HepG2 (cell line): Measurements from ENCODE around the gene RNASE8. TPM values are rescaled to one million over a fixed set of nuclear protein-coding genes. Genes with fewer than 3 reads are reported as not detected.

Experiments used
- AKAP8 ChIP-seq: sonication (generic); formaldehyde crosslinking; IDR thresholded peaks from 2 replicates; pipeline ENCODE4 v1.5.1; 2020; ENCODE audit warnings: mild to moderate bottlenecking, missing genetic modification reagents
- CAMTA2 ChIP-seq: sonication (generic); formaldehyde crosslinking; IDR thresholded peaks from 2 replicates; pipeline ENCODE4 v1.4.0; 2020; ENCODE audit warnings: mild to moderate bottlenecking, missing genetic modification reagents, borderline replicate concordance
- EHMT2 ChIP-seq: fragments of 200-600 bp; sonication (generic); IDR thresholded peaks from 2 replicates; pipeline ENCODE4 v1.7.0; 2017; ENCODE audit warnings: antibody characterized with exemption, low read depth, low read length, borderline replicate concordance
- GABPB1 ChIP-seq: IDR thresholded peaks from 2 replicates; pipeline ENCODE4 v1.6.1; 2016; ENCODE audit warnings: mild to moderate bottlenecking, missing genetic modification reagents, moderate library complexity, missing compliant biosample characterization
- MAZ ChIP-seq, 2 experiments: sonication (generic) in 1 of 2; formaldehyde crosslinking in 1 of 2; IDR thresholded peaks; 2 replicates each; pipeline versions ENCODE4 v1.5.0 to v1.6.1; 2012 to 2020; ENCODE audit warnings: low read depth in 2 of 2, mild to moderate bottlenecking in 2 of 2, borderline replicate concordance in 1 of 2, improper control_type of control experiment in 1 of 2, low read length in 1 of 2, missing genetic modification reagents in 1 of 2, moderate library complexity in 1 of 2
- TRIM24 ChIP-seq: sonication (generic); formaldehyde crosslinking; IDR thresholded peaks from 2 replicates; pipeline ENCODE4 v1.8.0; 2022; ENCODE audit warnings: mild to moderate bottlenecking, missing genetic modification reagents
- ZNF121 ChIP-seq: sonication (generic); formaldehyde crosslinking; IDR thresholded peaks from 2 replicates; pipeline ENCODE4 v1.5.0; 2020; ENCODE audit warnings: mild to moderate bottlenecking, missing genetic modification reagents
- polyA plus RNA-seq, 8 experiments: library from polyadenylated mRNA; depleted of rRNA in 3 of 8; stranded (reverse) in 7 of 8; unstranded in 1 of 8; fragments of >200 nt; fragmentation: Illumina TruSeq in 4 of 8; extraction: Trizol in 4 of 8; gene quantifications; 2 replicates each; pipeline versions ENCODE4 v1.2.1 to v1.2.3, GENCODE V29; 2011 to 2016; ENCODE audit warnings: low read depth in 4 of 8, missing spikeins in 1 of 8, mixed read lengths in 1 of 8; ENCODE audit not compliant: insufficient read depth in 1 of 8
- total RNA-seq, 5 experiments: library from RNA; depleted of rRNA; stranded (reverse); fragments of >200 nt; fragmentation: Illumina TruSeq; extraction: Trizol; gene quantifications; 2 replicates each; pipeline ENCODE4 v1.2.3, GENCODE V29; 2016; ENCODE audit warnings: low read depth in 1 of 5
- TF ChIP-seq, protein P1 (sequence below): sonication (generic); formaldehyde crosslinking; conservative IDR thresholded peaks from 2 replicates; pipeline ENCODE4 v1.8.0; 2022; ENCODE audit warnings: low read depth, missing genetic modification reagents
- TF ChIP-seq, protein P2 (sequence below): sonication (generic); formaldehyde crosslinking; conservative IDR thresholded peaks from 2 replicates; pipeline ENCODE4 v1.8.1; 2023; ENCODE audit warnings: missing genetic modification reagents
- TF ChIP-seq, protein P3 (sequence below): sonication (generic); formaldehyde crosslinking; conservative IDR thresholded peaks from 2 replicates; pipeline ENCODE4 v1.4.0; 2020; ENCODE audit warnings: missing genetic modification reagents
- TF ChIP-seq, protein P4 (sequence below): sonication (generic); formaldehyde crosslinking; IDR thresholded peaks from 2 replicates; pipeline ENCODE4 v1.4.0; 2020; ENCODE audit warnings: missing genetic modification reagents, mild to moderate bottlenecking, borderline replicate concordance
- TF ChIP-seq, protein P5 (sequence below): IDR thresholded peaks from 2 replicates; pipeline ENCODE4 v1.6.1; 2016
- TF ChIP-seq, protein P6 (sequence below): sonication (generic); formaldehyde crosslinking; IDR thresholded peaks from 2 replicates; pipeline ENCODE4 v1.8.0; 2022; ENCODE audit warnings: missing genetic modification reagents, mild to moderate bottlenecking, moderate library complexity, borderline replicate concordance
- TF ChIP-seq, protein P7 (sequence below): sonication (generic); formaldehyde crosslinking; IDR thresholded peaks from 2 replicates; pipeline ENCODE4 v1.5.1; 2020; ENCODE audit warnings: missing genetic modification reagents, mild to moderate bottlenecking, borderline replicate concordance
- TF ChIP-seq, protein P8 (sequence below): sonication (generic); formaldehyde crosslinking; conservative IDR thresholded peaks from 2 replicates; pipeline ENCODE4 v1.4.0; 2020; ENCODE audit warnings: missing genetic modification reagents

The RNASE8 gene
- total and polyA plus RNA-seq, 2 of the 13 experiments (the other 11 are each of a cell fraction or from before 2014, with no cell fraction given), result not detected

DNA sequence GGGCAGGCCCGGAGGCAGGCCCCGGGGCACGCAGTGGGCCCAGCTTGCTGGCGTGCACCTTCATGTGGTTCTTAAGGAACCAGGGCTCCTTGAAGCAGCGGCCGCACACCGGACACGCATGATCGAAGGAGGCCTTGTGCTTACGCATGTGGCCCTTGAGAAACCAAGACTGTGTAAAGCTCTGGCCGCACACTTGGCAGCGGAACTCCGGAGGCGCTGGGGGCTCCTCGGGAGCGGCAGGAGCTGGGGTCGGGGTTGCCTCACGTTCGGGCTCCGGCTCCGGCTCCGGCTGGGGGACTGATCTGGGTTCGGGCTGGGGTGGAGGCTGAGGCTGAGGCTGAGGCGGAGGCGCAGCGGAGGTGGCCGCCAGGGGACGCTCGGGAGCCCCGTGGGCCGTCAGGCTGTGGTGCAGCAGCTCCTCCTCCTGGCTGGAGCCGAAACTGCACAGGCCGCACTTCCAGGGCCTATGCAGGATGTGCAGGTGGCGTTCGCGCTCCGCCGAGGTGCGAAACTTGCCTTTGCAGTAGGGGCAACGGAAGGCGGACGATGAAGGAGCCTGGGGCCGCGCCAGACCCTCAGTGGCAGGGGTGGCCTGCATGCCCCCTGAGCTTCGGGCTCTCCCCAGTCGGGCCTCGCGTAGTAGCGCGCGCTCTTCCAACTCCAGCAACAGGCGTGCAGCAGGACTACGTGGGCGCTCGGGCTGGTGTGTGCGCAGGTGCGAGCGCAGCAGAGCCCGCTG lies 34.8 kb downstream of the RNASE8 start (continued):
- TF ChIP-seq, protein P1, sequence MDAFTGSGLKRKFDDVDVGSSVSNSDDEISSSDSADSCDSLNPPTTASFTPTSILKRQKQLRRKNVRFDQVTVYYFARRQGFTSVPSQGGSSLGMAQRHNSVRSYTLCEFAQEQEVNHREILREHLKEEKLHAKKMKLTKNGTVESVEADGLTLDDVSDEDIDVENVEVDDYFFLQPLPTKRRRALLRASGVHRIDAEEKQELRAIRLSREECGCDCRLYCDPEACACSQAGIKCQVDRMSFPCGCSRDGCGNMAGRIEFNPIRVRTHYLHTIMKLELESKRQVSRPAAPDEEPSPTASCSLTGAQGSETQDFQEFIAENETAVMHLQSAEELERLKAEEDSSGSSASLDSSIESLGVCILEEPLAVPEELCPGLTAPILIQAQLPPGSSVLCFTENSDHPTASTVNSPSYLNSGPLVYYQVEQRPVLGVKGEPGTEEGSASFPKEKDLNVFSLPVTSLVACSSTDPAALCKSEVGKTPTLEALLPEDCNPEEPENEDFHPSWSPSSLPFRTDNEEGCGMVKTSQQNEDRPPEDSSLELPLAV, result no peak
- TF ChIP-seq, protein P2, sequence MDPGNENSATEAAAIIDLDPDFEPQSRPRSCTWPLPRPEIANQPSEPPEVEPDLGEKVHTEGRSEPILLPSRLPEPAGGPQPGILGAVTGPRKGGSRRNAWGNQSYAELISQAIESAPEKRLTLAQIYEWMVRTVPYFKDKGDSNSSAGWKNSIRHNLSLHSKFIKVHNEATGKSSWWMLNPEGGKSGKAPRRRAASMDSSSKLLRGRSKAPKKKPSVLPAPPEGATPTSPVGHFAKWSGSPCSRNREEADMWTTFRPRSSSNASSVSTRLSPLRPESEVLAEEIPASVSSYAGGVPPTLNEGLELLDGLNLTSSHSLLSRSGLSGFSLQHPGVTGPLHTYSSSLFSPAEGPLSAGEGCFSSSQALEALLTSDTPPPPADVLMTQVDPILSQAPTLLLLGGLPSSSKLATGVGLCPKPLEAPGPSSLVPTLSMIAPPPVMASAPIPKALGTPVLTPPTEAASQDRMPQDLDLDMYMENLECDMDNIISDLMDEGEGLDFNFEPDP, result no peak
- TF ChIP-seq EHMT2 (no peak), ZNF121 (no peak; the same call in 1 of the 2 replicates), MAZ (IDR thresholded peaks at IDR 0.05; ENCODE audit: borderline replicate concordance, low read depth, low read length) (peak; percentile 41; the same call in 1 of the 2 replicates), MAZ (CRISPR knock-in tag; IDR thresholded peaks at IDR 0.05; ENCODE audit: low read depth) (peak; percentile 98), AKAP8 (CRISPR knock-in tag) (peak; percentile 97), TRIM24 (CRISPR knock-in tag) (no peak), GABPB1 (peak; percentile 81), CAMTA2 (CRISPR knock-in tag) (no peak)
- TF ChIP-seq, protein P3, sequence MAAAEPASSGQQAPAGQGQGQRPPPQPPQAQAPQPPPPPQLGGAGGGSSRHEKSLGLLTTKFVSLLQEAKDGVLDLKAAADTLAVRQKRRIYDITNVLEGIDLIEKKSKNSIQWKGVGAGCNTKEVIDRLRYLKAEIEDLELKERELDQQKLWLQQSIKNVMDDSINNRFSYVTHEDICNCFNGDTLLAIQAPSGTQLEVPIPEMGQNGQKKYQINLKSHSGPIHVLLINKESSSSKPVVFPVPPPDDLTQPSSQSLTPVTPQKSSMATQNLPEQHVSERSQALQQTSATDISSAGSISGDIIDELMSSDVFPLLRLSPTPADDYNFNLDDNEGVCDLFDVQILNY (CRISPR knock-in tag), result no peak; the same call in none of the 2 replicates
- TF ChIP-seq, protein P4, sequence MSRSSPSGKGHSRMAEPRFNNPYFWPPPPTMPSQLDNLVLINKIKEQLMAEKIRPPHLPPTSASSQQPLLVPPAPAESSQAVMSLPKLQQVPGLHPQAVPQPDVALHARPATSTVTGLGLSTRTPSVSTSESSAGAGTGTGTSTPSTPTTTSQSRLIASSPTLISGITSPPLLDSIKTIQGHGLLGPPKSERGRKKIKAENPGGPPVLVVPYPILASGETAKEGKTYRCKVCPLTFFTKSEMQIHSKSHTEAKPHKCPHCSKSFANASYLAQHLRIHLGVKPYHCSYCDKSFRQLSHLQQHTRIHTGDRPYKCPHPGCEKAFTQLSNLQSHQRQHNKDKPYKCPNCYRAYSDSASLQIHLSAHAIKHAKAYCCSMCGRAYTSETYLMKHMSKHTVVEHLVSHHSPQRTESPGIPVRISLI (CRISPR knock-in tag), result no peak
- TF ChIP-seq, protein P5, sequence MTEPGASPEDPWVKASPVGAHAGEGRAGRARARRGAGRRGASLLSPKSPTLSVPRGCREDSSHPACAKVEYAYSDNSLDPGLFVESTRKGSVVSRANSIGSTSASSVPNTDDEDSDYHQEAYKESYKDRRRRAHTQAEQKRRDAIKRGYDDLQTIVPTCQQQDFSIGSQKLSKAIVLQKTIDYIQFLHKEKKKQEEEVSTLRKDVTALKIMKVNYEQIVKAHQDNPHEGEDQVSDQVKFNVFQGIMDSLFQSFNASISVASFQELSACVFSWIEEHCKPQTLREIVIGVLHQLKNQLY (CRISPR knock-in tag), result peak; percentile 59; the same call in 1 of the 2 replicates
- TF ChIP-seq, protein P6, sequence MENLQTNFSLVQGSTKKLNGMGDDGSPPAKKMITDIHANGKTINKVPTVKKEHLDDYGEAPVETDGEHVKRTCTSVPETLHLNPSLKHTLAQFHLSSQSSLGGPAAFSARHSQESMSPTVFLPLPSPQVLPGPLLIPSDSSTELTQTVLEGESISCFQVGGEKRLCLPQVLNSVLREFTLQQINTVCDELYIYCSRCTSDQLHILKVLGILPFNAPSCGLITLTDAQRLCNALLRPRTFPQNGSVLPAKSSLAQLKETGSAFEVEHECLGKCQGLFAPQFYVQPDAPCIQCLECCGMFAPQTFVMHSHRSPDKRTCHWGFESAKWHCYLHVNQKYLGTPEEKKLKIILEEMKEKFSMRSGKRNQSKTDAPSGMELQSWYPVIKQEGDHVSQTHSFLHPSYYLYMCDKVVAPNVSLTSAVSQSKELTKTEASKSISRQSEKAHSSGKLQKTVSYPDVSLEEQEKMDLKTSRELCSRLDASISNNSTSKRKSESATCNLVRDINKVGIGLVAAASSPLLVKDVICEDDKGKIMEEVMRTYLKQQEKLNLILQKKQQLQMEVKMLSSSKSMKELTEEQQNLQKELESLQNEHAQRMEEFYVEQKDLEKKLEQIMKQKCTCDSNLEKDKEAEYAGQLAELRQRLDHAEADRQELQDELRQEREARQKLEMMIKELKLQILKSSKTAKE (CRISPR knock-in tag), result no peak
- TF ChIP-seq, protein P7, sequence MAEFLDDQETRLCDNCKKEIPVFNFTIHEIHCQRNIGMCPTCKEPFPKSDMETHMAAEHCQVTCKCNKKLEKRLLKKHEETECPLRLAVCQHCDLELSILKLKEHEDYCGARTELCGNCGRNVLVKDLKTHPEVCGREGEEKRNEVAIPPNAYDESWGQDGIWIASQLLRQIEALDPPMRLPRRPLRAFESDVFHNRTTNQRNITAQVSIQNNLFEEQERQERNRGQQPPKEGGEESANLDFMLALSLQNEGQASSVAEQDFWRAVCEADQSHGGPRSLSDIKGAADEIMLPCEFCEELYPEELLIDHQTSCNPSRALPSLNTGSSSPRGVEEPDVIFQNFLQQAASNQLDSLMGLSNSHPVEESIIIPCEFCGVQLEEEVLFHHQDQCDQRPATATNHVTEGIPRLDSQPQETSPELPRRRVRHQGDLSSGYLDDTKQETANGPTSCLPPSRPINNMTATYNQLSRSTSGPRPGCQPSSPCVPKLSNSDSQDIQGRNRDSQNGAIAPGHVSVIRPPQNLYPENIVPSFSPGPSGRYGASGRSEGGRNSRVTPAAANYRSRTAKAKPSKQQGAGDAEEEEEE (CRISPR knock-in tag), result no peak
- TF ChIP-seq, protein P8, sequence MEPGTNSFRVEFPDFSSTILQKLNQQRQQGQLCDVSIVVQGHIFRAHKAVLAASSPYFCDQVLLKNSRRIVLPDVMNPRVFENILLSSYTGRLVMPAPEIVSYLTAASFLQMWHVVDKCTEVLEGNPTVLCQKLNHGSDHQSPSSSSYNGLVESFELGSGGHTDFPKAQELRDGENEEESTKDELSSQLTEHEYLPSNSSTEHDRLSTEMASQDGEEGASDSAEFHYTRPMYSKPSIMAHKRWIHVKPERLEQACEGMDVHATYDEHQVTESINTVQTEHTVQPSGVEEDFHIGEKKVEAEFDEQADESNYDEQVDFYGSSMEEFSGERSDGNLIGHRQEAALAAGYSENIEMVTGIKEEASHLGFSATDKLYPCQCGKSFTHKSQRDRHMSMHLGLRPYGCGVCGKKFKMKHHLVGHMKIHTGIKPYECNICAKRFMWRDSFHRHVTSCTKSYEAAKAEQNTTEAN, result no peak
